ENCODE results near the gene CELSR1.

CELSR1 gene

GRCh38 chr22:46549971-46550641, 12.7 kb upstream of the CELSR1 start:
- in situ Hi-C loops (cut with HindIII; ENCODE audit: low pct_ligation_motif_present, low sequenced_read_pairs) = no loop called here
- DNase-seq = no peak
- Histone ChIP-seq H3K36me3 (replicated peaks) (no peaks in the 10 kb centered on the region), H3K4me3 (ENCODE audit: low read depth, low read length) (no peak overlapping the region), H3K27ac (no peak overlapping the region), H3K27me3 (replicated peaks) (no peaks in the 10 kb centered on the region)
- no peak for TF ChIP-seq CTCF (IDR thresholded peaks at IDR 0.05; ENCODE audit: low read depth, low read length, missing control alignments)

- no peak for TF ChIP-seq CTCF (IDR thresholded peaks at IDR 0.05; ENCODE audit: low read depth, low read length, missing control alignments)
- H3K36me3 ChIP-seq (replicated peaks) = no peaks in the 10 kb centered on the region
- H3K27me3 ChIP-seq (replicated peaks) = no peaks in the 10 kb centered on the region
- in situ Hi-C loops (cut with HindIII; ENCODE audit: low pct_ligation_motif_present, low sequenced_read_pairs) = no loop called here
- no peak overlapping the region for H3K4me3 ChIP-seq (ENCODE audit: low read depth, low read length)
- DNase-seq = no peak
- H3K27ac ChIP-seq = no peak overlapping the region
Observed at GRCh38 chr22:46549563-46549840, 12.1 kb upstream of the CELSR1 start.

GRCh38 chr22:46547883-46548244, 10.4 kb upstream of the CELSR1 start:
- Histone ChIP-seq H3K4me3 (ENCODE audit: low read depth, low read length) (no peak overlapping the region), H3K27me3 (replicated peaks) (no peaks in the 10 kb centered on the region), H3K36me3 (replicated peaks) (no peaks in the 10 kb centered on the region), H3K27ac (peak overlapping the region; percentile 87)
- no peak for TF ChIP-seq CTCF (IDR thresholded peaks at IDR 0.05; ENCODE audit: low read depth, low read length, missing control alignments)
- DNase-seq = peak; percentile 81
- in situ Hi-C loops (cut with HindIII; ENCODE audit: low pct_ligation_motif_present, low sequenced_read_pairs) = no loop called here

- no peak for TF ChIP-seq CTCF (IDR thresholded peaks at IDR 0.05; ENCODE audit: low read depth, low read length, missing control alignments)
- DNase-seq = peak; percentile 64
- no peaks in the 10 kb centered on the region for H3K36me3 ChIP-seq (replicated peaks)
- H3K4me3 ChIP-seq (ENCODE audit: low read depth, low read length) = no peak overlapping the region
- H3K27ac ChIP-seq = peak overlapping the region; percentile 87
- H3K27me3 ChIP-seq (replicated peaks) = no peaks in the 10 kb centered on the region
- in situ Hi-C loops (cut with HindIII; ENCODE audit: low pct_ligation_motif_present, low sequenced_read_pairs) = no loop called here
Observed at GRCh38 chr22:46547179-46547882, 9.9 kb upstream of the CELSR1 start.

- Histone ChIP-seq H3K27ac (no peak overlapping the region), H3K27me3 (replicated peaks) (no peaks in the 10 kb centered on the region), H3K4me3 (ENCODE audit: low read depth, low read length) (no peak overlapping the region), H3K36me3 (replicated peaks) (no peaks in the 10 kb centered on the region)
- peak; percentile 24 for DNase-seq
- TF ChIP-seq CTCF (IDR thresholded peaks at IDR 0.05; ENCODE audit: low read depth, low read length, missing control alignments) = no peak
- in situ Hi-C loops (cut with HindIII; ENCODE audit: low pct_ligation_motif_present, low sequenced_read_pairs) = no loop called here
Observed at GRCh38 chr22:46546466-46547178, 9.2 kb upstream of the CELSR1 start.

All from brain microvascular endothelial cell (primary cell).